GM19467 (cell line): ENCODE data around the gene ZMIZ1.
"Not testable (repeated sequence)": the region's sequence is repeated elsewhere in the genome, so short reads cannot be mapped to it uniquely, and the experiment has no call there.

Source experiments
- ATAC-seq: cut with Tn5 transposase; IDR thresholded peaks from one replicate; pipeline ENCODE4 v1.9.1; 2021; ENCODE audit warnings: mild to moderate bottlenecking, moderate library complexity; ENCODE audit not compliant: unreplicated experiment

Gene ZMIZ1

DNA sequence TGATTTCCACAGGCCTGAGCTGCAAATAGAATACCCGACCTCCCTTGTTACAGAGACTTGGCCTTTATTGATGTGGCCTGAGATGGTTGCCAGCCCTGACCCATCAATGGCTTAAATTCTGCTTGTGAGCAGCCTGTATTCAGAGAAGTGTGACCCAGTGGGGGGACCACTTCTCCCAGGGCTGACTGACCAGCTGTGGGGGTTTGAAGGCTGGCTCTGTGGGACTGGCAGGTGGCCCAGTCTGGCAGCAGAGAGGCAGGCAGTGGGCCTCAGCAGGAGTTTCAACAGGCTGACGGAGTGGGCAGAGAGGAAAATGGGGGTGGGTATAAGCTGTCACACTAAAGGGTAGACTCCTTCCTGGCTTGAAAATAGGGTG lies 266.3 kb downstream of the ZMIZ1 start:
- no peak for ATAC-seq

DNA sequence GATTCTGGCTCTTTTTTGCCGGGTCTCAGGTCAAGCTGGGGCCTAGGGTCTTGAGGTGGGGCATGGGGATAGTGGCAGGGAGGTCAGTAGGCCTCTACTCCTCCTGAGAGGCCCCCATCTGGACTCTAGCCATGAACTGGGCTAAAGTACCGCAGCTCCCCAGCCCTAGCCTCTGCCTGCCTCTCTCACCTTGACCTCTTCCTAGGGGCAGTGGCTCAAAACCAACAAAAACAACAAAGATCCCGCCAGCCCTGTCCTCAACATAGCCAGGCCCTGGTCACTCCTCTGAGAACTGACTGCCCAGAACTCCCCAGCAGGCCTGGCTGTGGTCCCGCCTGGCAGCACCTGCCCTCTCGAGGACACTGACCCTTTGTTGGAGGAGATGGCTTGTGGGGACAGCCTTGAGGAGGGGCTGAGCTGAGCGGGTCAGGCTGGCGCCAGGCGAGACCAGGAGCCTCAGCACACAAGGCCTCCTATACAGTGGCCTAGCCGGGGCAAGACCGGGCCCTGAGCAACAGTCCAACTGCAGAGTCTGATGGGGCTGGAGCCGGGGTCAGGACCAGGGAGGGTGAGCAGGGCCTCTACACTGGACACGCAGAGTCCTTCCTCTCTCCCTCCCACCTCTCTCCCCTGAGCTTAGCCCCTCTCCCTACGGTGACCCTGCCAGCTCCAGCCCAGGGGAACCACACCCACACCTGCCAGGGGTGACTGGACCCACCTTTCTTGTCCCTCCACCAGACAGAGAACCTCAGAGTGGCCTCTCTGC lies 266.9 kb downstream of the ZMIZ1 start:
- ATAC-seq = no peak

DNA sequence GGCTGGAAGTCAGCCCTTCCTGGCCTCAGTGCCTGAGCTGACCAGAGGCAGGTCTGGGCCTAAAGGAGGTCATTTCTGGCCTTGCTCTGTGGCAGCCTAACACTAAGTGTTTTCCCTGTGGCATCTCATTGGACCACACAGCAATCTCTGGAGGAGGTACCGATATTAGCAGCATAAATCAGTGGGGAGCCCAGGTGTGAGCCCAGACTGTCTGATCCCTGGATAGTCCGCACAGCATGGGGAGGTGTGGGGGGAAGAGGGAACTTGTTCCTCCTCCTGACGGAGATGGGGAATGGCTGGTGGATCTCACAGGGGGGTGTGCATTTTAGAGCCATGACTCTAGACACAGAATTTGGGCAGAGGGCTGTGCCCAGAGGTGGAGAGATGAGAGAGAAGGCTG lies 267.5 kb downstream of the ZMIZ1 start:
- no peak for ATAC-seq

DNA sequence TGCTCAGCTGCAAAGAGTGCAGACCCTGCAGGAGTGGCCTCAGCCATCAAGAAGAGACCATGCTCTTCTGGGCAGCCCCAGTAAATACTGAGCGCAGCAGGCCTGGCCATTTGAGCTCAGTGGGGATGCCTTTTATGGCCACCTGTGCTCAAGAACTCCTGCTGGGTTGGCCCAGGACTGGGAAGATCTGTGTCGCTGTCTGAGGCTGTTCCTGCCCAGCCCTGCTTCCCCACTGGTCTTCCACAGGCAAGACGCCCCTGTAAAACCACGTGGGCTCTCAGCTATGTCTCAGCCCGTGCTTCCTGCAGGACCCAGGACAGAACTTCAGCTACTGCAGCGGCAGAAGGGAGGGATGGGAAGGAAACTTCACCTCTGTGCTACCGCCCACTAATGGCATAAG lies 268.0 kb downstream of the ZMIZ1 start:
- ATAC-seq = no peak

- not testable (repeated sequence) for ATAC-seq
These were observed 269.2 kb downstream of the ZMIZ1 start for GRCh38 chr10:79337783-79338469.

DNA sequence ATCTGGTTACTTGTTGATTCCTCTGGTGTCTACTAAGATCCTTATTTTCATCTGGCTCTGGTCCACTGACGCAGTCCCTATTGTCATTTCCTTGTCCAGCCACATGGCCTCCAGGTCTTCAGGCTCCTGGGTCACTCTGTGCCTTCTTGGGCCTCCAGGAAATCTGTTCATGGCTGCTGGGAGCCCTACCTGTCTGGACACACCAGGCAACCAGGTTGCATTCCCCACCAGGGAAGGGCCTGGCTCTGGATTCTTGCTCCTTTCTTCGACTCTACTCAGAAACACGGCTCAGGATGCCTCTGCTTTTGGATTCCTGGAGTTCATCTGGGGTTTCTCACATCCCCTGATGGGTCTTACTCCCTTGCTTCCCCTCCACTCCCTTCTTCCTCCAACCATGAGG lies 270.5 kb downstream of the ZMIZ1 start:
- no peak for ATAC-seq

DNA sequence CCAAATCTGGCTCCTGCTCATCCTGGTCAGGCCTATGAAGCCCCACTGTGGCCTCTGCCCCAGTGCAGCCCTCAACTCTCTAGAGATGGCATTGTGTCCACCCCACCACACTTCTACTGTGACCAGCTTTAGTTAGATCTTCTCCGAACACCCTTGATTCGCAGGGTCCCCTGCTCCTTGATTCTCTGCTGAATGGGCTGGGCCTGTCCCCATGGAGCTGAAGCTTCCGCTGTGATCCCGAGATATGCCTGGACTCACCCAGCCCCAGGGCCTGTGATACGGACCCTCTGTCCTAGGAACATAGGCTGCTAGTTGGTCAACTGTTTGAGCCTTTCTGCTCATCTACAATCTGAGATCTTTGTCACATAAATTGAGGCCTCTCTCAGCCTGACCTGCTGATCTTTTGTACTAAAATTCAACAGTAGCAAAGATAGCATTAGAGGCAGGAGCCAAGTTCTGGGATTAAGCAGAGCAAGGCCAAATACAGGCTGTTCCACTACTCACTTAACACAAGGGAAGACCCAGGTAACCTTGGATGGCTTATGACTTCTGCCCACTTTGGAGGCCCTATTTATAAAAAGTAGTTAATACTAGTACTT lies 272.0 kb downstream of the ZMIZ1 start:
- ATAC-seq = no peak

DNA sequence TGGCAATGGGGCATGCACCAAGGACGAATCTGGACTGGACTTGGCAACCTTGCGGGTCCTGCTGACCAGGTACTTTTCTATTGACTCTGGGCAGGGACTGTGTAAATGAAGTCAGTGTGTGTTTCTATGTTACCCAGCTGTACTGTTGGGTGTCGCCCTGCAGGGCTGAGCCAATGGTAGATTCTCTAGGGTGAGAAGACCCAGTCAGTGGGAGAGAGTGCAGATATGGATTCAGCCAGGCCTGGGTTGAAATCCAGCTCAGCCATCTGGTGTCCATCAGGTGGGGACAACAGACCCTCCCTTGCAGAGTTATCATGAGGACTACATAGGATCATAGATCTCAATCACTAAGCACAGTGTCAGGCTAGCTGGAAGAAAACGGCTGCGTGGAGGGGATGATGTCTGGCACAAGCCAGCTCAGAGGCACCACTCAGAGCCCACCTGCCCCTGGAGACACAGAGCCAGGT lies 273.6 kb downstream of the ZMIZ1 start:
- no peak for ATAC-seq

GRCh38 chr10:79342811-79343561 lies 274.2 kb downstream of the ZMIZ1 start:
- no peak for ATAC-seq

DNA sequence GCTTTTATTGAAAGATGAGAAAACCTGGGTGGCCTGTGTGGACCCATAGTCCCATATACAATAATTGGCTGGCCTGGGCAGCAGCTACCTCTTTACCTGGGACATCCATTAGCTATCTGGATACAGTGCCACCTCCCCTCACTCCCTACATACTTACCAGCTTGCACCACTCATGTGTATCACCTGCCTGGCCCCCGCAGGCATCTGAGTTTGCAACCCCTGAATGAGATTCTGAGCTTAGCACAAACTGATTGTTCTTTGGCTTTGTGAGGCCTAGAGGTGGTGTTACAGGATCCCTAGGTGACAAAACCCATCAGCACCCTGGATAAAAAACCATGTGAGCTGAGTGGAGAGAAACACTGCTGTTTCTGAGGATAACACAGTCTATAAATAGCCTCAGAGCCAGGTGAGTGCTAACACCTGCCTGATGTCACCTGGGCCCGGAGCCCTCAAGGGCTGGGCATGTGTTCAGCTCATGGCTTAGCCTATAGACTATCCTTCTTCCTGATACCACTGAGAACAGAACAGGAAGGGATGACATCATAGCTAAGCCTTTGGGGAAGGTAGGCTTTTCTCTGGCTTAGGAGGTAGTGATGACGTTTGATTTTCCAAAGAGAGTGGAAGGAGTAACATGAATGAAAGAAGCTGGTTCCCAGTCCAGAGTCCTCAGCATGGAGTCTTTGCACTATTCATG lies 275.9 kb downstream of the ZMIZ1 start:
- ATAC-seq = no peak

GRCh38 chr10:79345241-79346011 lies 276.7 kb downstream of the ZMIZ1 start:
- ATAC-seq = no peak

DNA sequence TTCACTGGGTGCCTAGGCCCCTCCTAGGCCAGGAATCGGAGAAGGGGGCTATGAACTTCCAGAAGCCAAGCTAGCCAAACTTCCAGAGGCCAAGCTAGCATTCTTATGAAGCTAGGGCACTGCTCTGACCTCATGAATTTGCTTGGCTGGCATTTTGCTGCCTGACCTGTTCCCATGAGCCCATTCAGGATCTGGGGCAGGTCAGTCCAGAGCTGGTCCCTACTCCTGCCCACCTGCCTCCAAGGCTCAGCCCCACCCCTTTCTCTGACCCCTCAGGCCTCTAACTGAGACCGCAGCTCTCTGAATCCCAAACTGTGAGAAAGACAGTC lies 277.2 kb downstream of the ZMIZ1 start:
- no peak for ATAC-seq

DNA sequence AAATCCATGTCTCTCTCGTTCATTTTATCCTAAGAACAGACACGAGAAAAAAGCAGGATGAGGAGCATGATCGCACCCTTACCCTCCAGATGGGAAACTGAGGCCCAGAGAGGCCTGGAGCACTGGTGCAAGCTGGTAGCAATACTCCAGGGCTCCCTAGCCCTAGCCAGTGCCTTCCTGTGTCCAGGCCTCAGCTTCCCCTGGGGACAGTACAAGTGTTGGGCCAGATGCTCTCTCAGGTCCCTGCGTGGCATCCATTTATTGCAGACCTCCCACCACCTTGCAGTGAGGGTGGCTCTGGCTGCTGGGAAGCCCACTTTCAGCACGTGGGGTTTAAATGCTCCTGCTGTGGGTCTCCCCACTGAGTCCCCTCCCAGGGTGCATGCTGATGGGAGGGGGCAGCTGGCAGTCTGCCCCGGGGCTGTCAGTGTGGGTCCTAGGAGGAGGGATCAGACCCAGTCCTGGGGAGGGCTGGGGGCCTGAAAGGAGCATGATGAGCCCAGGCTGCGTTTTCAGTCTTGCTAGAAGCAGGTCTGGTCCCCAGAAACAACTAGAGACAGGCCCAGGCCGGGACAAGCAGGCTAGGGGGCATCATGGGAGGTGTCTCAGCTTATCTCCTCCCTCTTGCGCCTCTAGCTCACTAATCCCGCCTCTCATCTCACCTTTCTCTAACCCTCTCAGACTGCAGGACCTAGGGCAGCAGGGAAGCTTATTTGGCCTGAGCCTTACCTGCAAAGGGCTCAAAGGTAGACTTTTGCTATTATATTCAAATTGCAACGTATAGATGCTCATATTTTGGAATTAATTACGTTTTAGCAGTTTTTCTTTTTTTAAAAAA lies 277.8 kb downstream of the ZMIZ1 start:
- ATAC-seq = no peak

GRCh38 chr10:79347226-79347893 lies 278.6 kb downstream of the ZMIZ1 start, which contains the start of gene PPIF:
Gene PPIF (plus strand): TSS chr10:79347469. CDS start chr10:79347549, 80 bp downstream.
- peak; percentile 84 for ATAC-seq

DNA sequence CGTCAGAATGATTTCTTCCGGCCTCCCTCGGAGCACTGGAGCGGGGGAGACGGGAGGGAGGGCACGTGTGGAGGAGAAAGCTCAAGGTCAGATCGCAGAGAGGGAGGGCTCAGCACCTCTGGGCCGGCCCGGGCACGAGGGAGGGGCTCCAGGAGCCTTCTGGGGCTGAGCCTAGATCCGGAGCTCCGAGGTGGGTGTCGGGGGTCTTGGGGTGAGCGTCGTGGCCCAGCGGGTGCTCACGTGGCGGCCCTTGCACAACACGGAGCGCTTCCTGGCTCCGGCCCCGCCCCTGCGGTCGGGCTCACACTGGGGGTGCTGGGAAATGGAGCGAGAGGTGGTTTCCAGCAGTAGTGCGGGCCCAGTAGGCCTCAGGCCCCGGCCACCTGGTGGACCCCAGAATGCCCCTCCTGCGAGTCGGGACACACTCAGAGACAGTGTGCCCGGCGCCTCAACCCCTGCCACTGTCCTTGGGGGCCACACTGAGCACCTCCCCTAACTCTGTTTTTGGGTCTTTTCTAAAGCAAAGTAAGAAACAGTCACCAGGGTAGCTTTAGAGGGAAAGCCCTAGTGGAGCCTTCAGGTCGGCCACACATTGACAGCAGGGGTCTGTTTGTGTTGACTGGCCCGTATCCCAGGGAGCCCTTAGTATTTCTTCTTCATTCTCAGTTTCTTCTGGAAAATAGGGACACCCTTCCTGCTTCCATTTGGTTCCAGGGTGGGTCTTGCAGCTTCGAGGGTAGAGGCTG lies 279.3 kb downstream of the ZMIZ1 start:
- ATAC-seq = peak; percentile 54

DNA sequence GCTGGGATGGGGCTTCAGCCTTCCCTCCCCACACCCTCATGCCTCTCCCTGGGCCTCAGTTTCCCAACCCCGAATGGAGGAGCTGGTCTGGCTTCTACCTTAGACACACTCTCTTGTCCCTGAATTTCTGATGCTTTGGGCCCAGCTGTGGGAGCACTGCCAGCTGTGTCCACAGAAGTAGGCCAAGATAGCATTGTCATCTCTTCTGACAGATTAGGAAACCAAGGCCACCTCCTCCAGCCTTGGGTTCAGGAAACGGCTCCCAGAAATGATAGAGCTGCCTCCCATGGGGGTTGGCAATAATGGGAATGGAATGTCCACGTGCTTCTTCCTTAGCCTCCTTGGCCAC lies 279.8 kb downstream of the ZMIZ1 start:
- ATAC-seq = no peak

DNA sequence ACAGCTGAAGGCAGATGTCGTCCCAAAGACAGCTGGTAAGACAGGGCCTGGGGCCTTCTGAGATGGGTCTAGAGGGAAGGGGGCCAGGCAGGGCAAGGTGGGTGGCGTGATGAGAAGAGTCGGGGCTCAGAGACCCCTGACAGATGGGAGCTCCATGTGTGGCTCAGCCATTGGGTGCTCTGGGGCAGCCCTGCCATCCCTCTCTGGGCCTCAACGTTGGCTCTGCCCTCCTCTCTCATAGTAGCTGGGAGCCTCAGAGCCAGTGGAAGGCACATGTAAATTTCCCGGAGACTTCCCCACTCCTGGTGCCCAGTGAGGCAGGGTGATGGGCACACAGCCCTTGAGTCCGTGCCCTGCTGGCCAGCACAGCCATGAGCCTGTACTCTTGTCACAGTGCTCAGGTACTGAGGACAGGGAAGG lies 280.3 kb downstream of the ZMIZ1 start:
- ATAC-seq = no peak
